ENCODE data around the gene MAN1A1. TPM values are rescaled to one million over a fixed set of nuclear protein-coding genes. Genes with fewer than 3 reads are reported as not detected.

Gene MAN1A1
- total RNA-seq, 4 donors from 2014 or later = 71.7 to 170 (median 128) TPM

DNA sequence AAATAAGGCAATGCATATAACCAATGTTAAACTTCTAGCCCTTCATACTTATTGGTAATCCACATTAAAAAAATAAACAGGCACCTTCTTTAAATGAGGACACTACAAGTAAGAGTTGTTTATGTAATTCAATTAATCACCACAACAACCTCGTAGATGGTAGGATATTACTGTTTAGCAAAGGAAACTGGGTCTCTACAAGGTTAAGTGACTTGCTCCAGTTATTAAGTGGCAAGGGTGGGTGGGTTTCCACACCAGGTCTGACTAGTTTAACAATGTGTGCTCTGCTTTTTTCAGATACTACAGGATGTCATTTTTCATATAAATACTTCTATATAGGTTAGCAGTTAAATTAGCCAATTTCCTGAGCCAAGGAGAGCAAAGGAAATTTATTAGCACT is 129.1 kb downstream of the MAN1A1 start:
- Histone ChIP-seq H3K27me3 (no peaks in the 10 kb centered on the region), H3K36me3 (no peaks in the 10 kb centered on the region), H3K4me1 (peaks cover 5 to 9% of the 10 kb centered on the region in 2 donors), H3K9me3 (no peaks in the 10 kb centered on the region), H3K4me3 (replicated peaks in 1 of 3) (no peak overlapping the region), H3K27ac (no peak overlapping the region)
- no peak for TF ChIP-seq POLR2A (IDR thresholded peaks at IDR 0.05)
- TF ChIP-seq, protein P1, sequence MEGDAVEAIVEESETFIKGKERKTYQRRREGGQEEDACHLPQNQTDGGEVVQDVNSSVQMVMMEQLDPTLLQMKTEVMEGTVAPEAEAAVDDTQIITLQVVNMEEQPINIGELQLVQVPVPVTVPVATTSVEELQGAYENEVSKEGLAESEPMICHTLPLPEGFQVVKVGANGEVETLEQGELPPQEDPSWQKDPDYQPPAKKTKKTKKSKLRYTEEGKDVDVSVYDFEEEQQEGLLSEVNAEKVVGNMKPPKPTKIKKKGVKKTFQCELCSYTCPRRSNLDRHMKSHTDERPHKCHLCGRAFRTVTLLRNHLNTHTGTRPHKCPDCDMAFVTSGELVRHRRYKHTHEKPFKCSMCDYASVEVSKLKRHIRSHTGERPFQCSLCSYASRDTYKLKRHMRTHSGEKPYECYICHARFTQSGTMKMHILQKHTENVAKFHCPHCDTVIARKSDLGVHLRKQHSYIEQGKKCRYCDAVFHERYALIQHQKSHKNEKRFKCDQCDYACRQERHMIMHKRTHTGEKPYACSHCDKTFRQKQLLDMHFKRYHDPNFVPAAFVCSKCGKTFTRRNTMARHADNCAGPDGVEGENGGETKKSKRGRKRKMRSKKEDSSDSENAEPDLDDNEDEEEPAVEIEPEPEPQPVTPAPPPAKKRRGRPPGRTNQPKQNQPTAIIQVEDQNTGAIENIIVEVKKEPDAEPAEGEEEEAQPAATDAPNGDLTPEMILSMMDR (IDR thresholded peaks at IDR 0.05) = no peak
- no peak for DNase-seq
- intact Hi-C loops (cut with DNase I) = no loop called here
- 74 to 75% methylated on average over 1 of the region's 1 CpG for WGBS, 2 donors

DNA sequence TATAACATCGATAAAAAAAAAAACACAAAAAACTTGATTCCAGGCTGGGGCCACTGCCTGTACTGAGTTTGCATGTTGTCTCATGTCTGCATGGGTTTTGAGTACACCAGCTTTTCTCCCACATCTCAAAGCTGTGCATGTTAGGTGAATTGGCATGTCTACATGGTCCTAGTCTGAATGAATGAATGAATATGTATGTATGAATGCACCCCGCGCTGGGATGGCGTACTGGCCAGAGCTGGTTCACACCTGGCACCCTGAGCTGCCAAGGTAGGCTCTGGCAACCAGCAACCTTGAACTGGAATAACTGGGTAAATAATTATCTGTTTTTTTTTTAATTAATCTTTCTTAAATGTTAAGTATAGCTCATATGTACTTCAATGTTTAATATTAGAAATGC is 131.0 kb downstream of the MAN1A1 start:
- intact Hi-C loops (cut with DNase I) = no loop called here
- 97% methylated on average over 4 of the region's 4 CpGs for WGBS, 2 donors
- Histone ChIP-seq H3K36me3 (no peaks in the 10 kb centered on the region), H3K27me3 (no peaks in the 10 kb centered on the region), H3K4me1 (peaks cover 5 to 16% of the 10 kb centered on the region in 2 donors), H3K9me3 (no peaks in the 10 kb centered on the region), H3K27ac (no peak overlapping the region), H3K4me3 (replicated peaks in 1 of 3) (no peak overlapping the region)
- TF ChIP-seq POLR2A (IDR thresholded peaks at IDR 0.05) = no peak
- TF ChIP-seq, protein P1 (IDR thresholded peaks at IDR 0.05) = no peak
- no peak for DNase-seq

- H3K36me3 ChIP-seq = no peaks in the 10 kb centered on the region
- WGBS, 2 donors = 72 to 80% methylated on average over 9 of the region's 9 CpGs
These were observed 133.5 kb downstream of the MAN1A1 start for GRCh38 chr6:119215885-119216590.

GRCh38 chr6:119215309-119215708 is 134.3 kb downstream of the MAN1A1 start:
- peak overlapping the region in 2 of 3 donors; percentile 7 to 18 for H3K27ac ChIP-seq

More at GRCh38 chr6:119215885-119216590, 133.5 kb downstream of the MAN1A1 start:
- TF ChIP-seq, protein P1 (IDR thresholded peaks at IDR 0.05) = no peak
- Histone ChIP-seq H3K4me3 (replicated peaks in 1 of 3) (no peak overlapping the region), H3K9me3 (no peaks in the 10 kb centered on the region), H3K27ac (peak overlapping the region in 2 of 3 donors; percentile 7 to 18), H3K4me1 (peaks cover 5 to 16% of the 10 kb centered on the region in 2 donors), H3K27me3 (no peaks in the 10 kb centered on the region)
- intact Hi-C loops (cut with DNase I) = no loop called here
- DNase-seq = peak; percentile 41 to 50

GRCh38 chr6:119210596-119210995 is 139.0 kb downstream of the MAN1A1 start:
- Histone ChIP-seq H3K36me3 (no peaks in the 10 kb centered on the region), H3K27ac (no peak overlapping the region), H3K4me1 (peaks cover 0 to 13% of the 10 kb centered on the region in 2 donors), H3K27me3 (no peaks in the 10 kb centered on the region), H3K4me3 (replicated peaks in 1 of 3) (no peak overlapping the region), H3K9me3 (no peaks in the 10 kb centered on the region)
- intact Hi-C loops (cut with DNase I) = no loop called here
- TF ChIP-seq, protein P1 (IDR thresholded peaks at IDR 0.05) = no peak
- no peak for TF ChIP-seq POLR2A (IDR thresholded peaks at IDR 0.05)
- no peak for DNase-seq

More at GRCh38 chr6:119215309-119215708, 134.3 kb downstream of the MAN1A1 start:
- H3K36me3 ChIP-seq = no peaks in the 10 kb centered on the region
- H3K27me3 ChIP-seq = no peaks in the 10 kb centered on the region
- no peak for DNase-seq
- no peaks in the 10 kb centered on the region for H3K9me3 ChIP-seq
- peaks cover 5 to 20% of the 10 kb centered on the region in 2 donors for H3K4me1 ChIP-seq
- intact Hi-C loops (cut with DNase I) = no loop called here
- WGBS, 2 donors = 42 to 55% methylated on average over 1 of the region's 1 CpG
- H3K4me3 ChIP-seq (replicated peaks in 1 of 3) = no peak overlapping the region
- TF ChIP-seq, protein P1 (IDR thresholded peaks at IDR 0.05) = no peak
- no peak for TF ChIP-seq POLR2A (IDR thresholded peaks at IDR 0.05)

Measured in thyroid gland (tissue), 4 donors.